Measurements from ENCODE around the gene TBCC. TPM values are rescaled to one million over a fixed set of nuclear protein-coding genes. Genes with fewer than 3 reads are reported as not detected.

The TBCC gene
- total RNA-seq, 1 donor from 2014 or later = 17.8 TPM

DNA sequence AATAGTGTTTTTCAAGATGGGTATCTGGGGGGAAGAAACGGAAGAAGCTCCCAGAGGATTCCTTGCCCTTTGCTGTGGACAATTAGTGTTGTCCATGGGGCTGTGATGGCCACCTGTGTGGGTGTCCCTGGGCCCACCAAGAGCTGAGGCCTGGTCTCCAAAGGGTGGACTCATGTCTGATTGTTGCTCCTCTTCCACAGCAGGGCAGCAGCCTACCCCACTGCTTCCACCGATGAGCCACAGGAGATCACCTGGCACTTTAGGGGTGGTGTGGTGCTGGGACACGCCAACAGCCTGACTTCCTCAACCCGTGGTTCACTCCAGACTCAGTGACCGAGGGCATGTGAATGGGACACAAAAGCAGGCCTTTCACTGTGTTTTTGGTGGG lies 48.6 kb downstream of the TBCC start:
- DNase-seq (no peak), ATAC-seq (no peak)
- Histone ChIP-seq H3K4me1 (peaks cover 14% of the 10 kb centered on the region), H3K4me3 (no peak overlapping the region), H3K36me3 (peaks cover 29% of the 10 kb centered on the region), H3K27ac (no peak overlapping the region), H3K9me3 (no peaks in the 10 kb centered on the region), H3K27me3 (no peaks in the 10 kb centered on the region)
- intact Hi-C loops (cut with DNase I) = no loop called here
- TF ChIP-seq, protein P1, sequence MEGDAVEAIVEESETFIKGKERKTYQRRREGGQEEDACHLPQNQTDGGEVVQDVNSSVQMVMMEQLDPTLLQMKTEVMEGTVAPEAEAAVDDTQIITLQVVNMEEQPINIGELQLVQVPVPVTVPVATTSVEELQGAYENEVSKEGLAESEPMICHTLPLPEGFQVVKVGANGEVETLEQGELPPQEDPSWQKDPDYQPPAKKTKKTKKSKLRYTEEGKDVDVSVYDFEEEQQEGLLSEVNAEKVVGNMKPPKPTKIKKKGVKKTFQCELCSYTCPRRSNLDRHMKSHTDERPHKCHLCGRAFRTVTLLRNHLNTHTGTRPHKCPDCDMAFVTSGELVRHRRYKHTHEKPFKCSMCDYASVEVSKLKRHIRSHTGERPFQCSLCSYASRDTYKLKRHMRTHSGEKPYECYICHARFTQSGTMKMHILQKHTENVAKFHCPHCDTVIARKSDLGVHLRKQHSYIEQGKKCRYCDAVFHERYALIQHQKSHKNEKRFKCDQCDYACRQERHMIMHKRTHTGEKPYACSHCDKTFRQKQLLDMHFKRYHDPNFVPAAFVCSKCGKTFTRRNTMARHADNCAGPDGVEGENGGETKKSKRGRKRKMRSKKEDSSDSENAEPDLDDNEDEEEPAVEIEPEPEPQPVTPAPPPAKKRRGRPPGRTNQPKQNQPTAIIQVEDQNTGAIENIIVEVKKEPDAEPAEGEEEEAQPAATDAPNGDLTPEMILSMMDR (IDR thresholded peaks at IDR 0.05) = no peak

DNA sequence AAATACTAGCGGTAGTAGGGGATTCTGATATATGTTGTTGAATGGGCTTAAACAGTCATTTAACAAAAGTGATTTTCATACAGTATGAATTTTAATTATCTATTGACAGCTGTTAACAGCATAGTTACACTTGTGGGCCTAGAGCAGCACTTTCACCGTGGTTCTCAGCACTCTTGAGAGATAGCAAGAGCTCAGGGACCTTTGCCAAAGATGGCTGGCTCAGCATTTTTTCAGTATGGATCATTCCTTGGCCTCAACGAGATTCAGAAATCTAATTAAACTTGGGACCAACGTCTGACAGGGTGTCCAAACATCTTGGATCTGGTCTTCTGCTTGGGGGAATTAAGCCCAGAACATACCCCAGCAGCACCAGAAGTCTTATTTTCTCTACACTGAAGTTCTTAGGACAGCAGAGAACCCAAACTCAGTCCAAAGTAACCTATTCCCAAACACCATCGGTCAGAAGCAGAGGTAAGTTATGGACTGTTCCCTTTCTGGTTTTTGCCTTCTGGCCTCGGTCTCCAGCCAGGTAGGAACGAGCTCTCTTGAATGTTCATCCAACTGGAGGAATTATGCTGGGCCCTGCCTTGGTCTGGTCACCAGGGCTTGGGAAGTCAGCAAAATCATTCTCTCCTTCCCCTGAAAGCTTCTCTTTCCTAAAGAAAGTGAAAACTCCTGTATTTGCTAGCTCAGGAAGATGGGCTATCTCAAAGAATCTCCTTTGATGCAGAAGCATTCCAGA lies 49.2 kb downstream of the TBCC start:
- Histone ChIP-seq H3K9me3 (no peaks in the 10 kb centered on the region), H3K36me3 (peaks cover 35% of the 10 kb centered on the region), H3K27me3 (no peaks in the 10 kb centered on the region), H3K27ac (no peak overlapping the region), H3K4me3 (no peak overlapping the region), H3K4me1 (peaks cover 18% of the 10 kb centered on the region)
- no peak for DNase-seq
- TF ChIP-seq, protein P1 (IDR thresholded peaks at IDR 0.05) = no peak
- intact Hi-C loops (cut with DNase I) = no loop called here
- ATAC-seq = no peak

DNA sequence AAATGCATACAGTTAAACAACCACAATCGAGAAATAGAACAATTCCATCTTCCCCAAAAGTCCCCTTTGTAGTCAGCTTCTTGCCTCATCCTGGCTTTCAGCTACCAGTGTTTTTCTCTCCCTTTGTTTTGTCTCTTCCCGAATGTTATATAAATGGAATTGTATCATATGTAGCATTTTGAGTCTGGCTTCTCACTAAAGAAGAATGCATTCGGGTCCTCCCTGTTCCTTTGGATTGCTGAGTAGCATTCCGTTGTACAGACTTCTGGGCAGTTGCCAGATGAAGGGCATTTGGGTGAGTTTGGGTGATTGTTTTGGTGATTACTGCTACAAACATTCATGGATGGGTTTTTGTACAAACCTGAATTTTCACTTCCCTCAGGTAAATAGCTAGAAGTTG lies 51.3 kb downstream of the TBCC start:
- H3K4me1 ChIP-seq = peaks cover 18% of the 10 kb centered on the region
- TF ChIP-seq, protein P1 (IDR thresholded peaks at IDR 0.05) = no peak
- DNase-seq (no peak), ATAC-seq (no peak)
- H3K27ac ChIP-seq = peak overlapping the region; percentile 42
- no peak overlapping the region for H3K4me3 ChIP-seq
- H3K36me3 ChIP-seq = peaks cover 56% of the 10 kb centered on the region
- no peaks in the 10 kb centered on the region for H3K27me3 ChIP-seq
- intact Hi-C loops (cut with DNase I) = no loop called here
- no peaks in the 10 kb centered on the region for H3K9me3 ChIP-seq

Other genes starting within 250 kb of the TBCC start
- 36.6 TPM for gene UBR2, start 182.1 kb downstream of the TBCC start, total RNA-seq
- gene PRPH2, start 23.5 kb downstream of the TBCC start, total RNA-seq = 1.2 TPM
- gene BICRAL, start 35.9 kb upstream of the TBCC start, total RNA-seq = 21.0 TPM
- 64.9 TPM for gene RPL7L1, start 133.5 kb upstream of the TBCC start, total RNA-seq
- gene PTCRA, start 169.9 kb upstream of the TBCC start, total RNA-seq = 5.0 TPM
- 63.7 TPM for gene CNPY3, start 183.4 kb upstream of the TBCC start, total RNA-seq
- 1.4 TPM for gene GNMT, start 214.7 kb upstream of the TBCC start, total RNA-seq
- gene PEX6, start 233.1 kb upstream of the TBCC start, total RNA-seq = 30.4 TPM
- 24.1 TPM for gene PPP2R5D, start 238.5 kb upstream of the TBCC start, total RNA-seq

Measured in upper lobe of right lung (tissue), 1 donor.